Tibial nerve (tissue), 4 donors: ENCODE data around the gene MPPED1.

ENCODE experiments used
- EP300 ChIP-seq, 2 donors: sonication (generic); formaldehyde crosslinking; IDR thresholded peaks; one replicate each; pipeline ENCODE4 v1.6.1; 2017; ENCODE audit warnings: antibody characterized with exemption in 2 of 2, mild to moderate bottlenecking in 1 of 2
- POLR2A ChIP-seq, 2 donors: fragments of 450-650 bp; IDR thresholded peaks; one replicate each; pipeline ENCODE4 v1.6.1; 2017; ENCODE audit warnings: antibody characterized with exemption in 2 of 2, mild to moderate bottlenecking in 2 of 2, moderate library complexity in 2 of 2
- TF ChIP-seq, protein P1 (sequence below), 5 experiments: fragments of 200-600 bp in 3 of 5; fragments of 450-650 bp in 2 of 5; sonication (generic) in 3 of 5; IDR thresholded peaks; one replicate each; pipeline ENCODE4 v1.5.1; 2016 to 2019; ENCODE audit warnings: antibody characterized with exemption in 5 of 5, mild to moderate bottlenecking in 3 of 5, moderate library complexity in 2 of 5

DNA sequence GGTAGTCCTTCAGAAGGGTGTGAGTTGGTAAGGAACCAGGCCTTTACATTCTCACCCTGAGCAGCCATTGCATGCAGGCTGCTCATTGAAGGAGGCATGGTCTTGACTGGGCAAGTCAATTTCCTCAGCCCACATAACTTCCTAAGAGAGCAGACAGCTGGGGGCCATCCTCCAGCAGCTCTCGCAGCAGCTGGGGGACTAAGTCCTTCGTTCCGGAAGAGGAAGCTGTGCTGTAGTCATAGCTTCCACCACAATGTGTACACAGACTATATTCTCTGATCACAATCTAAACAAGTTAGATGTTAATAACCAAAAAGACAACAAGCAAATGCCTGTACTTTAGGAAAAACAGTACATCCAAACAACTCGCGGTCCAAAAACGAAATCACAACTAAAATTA is 30.1 kb upstream of the MPPED1 start:
- TF ChIP-seq, protein P1, sequence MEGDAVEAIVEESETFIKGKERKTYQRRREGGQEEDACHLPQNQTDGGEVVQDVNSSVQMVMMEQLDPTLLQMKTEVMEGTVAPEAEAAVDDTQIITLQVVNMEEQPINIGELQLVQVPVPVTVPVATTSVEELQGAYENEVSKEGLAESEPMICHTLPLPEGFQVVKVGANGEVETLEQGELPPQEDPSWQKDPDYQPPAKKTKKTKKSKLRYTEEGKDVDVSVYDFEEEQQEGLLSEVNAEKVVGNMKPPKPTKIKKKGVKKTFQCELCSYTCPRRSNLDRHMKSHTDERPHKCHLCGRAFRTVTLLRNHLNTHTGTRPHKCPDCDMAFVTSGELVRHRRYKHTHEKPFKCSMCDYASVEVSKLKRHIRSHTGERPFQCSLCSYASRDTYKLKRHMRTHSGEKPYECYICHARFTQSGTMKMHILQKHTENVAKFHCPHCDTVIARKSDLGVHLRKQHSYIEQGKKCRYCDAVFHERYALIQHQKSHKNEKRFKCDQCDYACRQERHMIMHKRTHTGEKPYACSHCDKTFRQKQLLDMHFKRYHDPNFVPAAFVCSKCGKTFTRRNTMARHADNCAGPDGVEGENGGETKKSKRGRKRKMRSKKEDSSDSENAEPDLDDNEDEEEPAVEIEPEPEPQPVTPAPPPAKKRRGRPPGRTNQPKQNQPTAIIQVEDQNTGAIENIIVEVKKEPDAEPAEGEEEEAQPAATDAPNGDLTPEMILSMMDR (IDR thresholded peaks at IDR 0.05) = no peak
- TF ChIP-seq POLR2A (IDR thresholded peaks at IDR 0.05) (no peak), EP300 (IDR thresholded peaks at IDR 0.05) (no peak)
